ENCODE results near the gene CARM1.
"Not testable (repeated sequence)": the region's sequence is repeated elsewhere in the genome, so short reads cannot be mapped to it uniquely, and the experiment has no call there.

CARM1 gene

GRCh38 chr19:10927730-10928562, 56.6 kb downstream of the CARM1 start:
- peak overlapping the region; percentile 84 for H3K4me3 ChIP-seq (ENCODE audit: low read length)
- peak; percentile 25 for DNase-seq (ENCODE audit: low read depth)
- no peak for TF ChIP-seq CTCF (conservative IDR thresholded peaks at IDR 0.05; ENCODE audit: low read length)

DNA sequence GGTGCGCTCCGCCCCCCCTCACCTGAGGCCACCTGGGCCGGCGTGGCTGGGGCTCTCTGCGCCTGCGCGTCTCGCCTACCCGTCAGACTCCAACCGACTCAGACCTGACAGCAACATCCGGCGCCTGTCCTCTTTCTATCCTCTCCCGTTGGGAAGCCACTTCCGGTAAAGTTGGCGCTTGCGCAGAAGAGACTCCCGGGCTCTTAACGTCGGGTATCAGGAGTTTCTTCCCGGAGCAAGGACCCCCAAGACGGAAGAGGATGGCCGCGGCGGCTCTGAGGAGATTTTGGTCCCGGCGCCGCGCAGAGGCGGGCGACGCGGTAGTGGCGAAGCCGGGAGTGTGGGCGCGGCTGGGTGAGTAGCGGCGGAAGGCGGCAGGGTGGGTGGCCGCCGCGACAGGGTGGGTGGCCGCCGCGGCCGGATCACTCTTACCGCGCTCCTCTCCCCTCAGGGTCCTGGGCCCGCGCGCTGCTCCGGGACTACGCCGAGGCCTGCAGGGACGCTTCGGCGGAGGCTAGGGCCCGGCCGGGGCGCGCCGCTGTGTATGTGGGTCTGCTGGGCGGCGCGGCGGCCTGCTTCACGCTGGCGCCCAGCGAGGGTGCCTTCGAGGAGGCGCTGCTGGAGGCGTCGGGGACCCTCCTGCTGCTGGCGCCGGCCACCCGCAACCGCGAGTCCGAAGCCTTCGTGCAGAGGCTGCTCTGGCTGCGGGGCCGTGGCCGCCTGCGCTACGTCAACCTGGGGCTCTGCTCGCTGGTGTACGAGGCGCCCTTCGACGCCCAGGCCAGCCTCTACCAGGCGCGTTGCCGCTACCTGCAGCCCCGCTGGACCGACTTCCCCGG, 57.4 kb downstream of the CARM1 start, which contains the start of the genes TIMM29 and YIPF2:
TSS of gene TIMM29 (plus strand) at position 249 of the 839 bp plus-strand sequence. CDS start at position 261, 12 bp downstream.
TSS of gene YIPF2 (minus strand) at position 77 of the 839 bp plus-strand sequence. CDS start 229 bp downstream, outside the sequence.
- peak within 1 kb of the TSS; percentile 84 for H3K4me3 ChIP-seq (ENCODE audit: low read length)
- TF ChIP-seq CTCF (conservative IDR thresholded peaks at IDR 0.05; ENCODE audit: low read length): no peak
- DNase-seq (ENCODE audit: low read depth): peak; percentile 98

- DNase-seq (ENCODE audit: low read depth): no peak
- no peak for TF ChIP-seq CTCF (conservative IDR thresholded peaks at IDR 0.05; ENCODE audit: low read length)
Measured at GRCh38 chr19:10929402-10929794, 58.0 kb downstream of the CARM1 start.

DNA sequence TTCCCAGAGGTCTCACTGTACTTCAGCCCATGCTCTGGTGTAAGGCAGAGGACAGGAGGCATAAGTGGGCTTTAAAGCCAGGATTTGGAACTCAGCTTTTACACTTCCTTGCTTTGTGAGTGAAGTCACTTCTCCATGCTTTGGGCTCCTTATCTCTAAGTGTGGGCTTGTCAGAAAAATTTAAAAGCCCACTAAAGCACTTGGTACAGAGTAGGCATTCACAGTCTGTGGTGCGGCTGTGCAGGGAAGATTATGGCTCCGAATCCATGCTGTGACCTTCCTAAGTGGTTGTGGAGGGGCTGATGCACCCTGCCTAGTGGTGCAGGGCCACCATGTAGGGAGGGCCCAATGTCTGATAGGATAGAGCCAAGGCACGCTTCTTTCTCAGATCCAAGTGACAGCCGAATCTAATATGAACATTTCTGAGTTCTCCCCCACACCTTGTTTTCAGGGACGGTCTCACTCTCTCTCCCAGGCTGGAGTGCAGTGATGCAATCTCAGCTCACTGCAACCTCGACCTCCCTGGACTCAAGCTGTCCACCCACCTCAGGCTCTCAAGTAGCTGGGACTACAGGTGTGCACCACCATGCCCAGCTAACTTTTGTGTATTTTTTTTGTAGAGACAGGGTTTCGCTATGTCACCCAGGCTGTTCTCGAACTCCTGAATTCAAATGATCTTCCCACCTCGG, 64.2 kb downstream of the CARM1 start:
- no peak overlapping the region for H3K4me3 ChIP-seq (ENCODE audit: low read length)
- no peak for TF ChIP-seq CTCF (conservative IDR thresholded peaks at IDR 0.05; ENCODE audit: low read length)
- no peak for DNase-seq (ENCODE audit: low read depth)

More at GRCh38 chr19:10929402-10929794, 58.0 kb downstream of the CARM1 start:
- H3K4me3 ChIP-seq (ENCODE audit: low read length): peak overlapping the region; percentile 84

GRCh38 chr19:10936661-10937084, 65.3 kb downstream of the CARM1 start:
- peak; percentile 80 for DNase-seq (ENCODE audit: low read depth)
- peak; percentile 76 for TF ChIP-seq CTCF (conservative IDR thresholded peaks at IDR 0.05; ENCODE audit: low read length)
- no peak overlapping the region for H3K4me3 ChIP-seq (ENCODE audit: low read length)

- H3K4me3 ChIP-seq (ENCODE audit: low read length); DNase-seq (ENCODE audit: low read depth): not testable (repeated sequence)
Measured at GRCh38 chr19:10941649-10942048, 70.3 kb downstream of the CARM1 start.

DNA sequence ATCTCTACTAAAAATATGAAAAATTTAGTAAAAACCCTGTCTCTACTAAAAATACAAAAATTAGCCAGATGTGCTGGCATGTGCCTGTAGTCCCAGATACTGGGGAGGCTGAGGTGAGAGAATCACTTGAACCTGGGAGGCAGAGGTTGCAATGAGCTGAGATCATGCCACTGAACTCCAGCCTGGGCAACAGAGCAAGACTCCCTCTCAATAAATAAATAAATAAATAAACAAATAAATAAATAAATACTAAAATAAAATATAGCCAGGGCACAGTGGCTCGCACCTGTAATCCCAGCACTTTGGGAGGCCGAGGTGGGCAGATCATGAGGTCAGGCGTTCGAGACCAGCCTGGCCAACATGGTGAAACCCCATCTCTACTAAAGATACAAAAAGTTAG, 72.1 kb downstream of the CARM1 start:
- DNase-seq (ENCODE audit: low read depth); H3K4me3 ChIP-seq (ENCODE audit: low read length): not testable (repeated sequence)

Measured in AG10803 (cell line).